CD4-positive, alpha-beta T cell (primary cell): ENCODE measurements around the gene BMPR1A. TPM values are rescaled to one million over a fixed set of nuclear protein-coding genes. Genes with fewer than 3 reads are reported as not detected.
"Not testable (repeated sequence)": the region's sequence is repeated elsewhere in the genome, so short reads cannot be mapped to it uniquely, and the experiment has no call there.

Experiments used
- ATAC-seq: fragments of 200-7000 bp; cut with Tn5 transposase; one replicate; pipeline ENCODE4 v1.10.0; 2022; ENCODE audit warnings: mild to moderate bottlenecking; ENCODE audit not compliant: poor library complexity
- CTCF ChIA-PET: fragments of 350-600 bp; sonication (Branson Sonifier 250); formaldehyde crosslinking; loops from one replicate; lab custom pipeline; 2021; ENCODE audit warnings: antibody characterized with exemption, inconsistent platforms; lab: Charles Lee
- POLR2A ChIA-PET: fragments of 350-600 bp; sonication (Branson Sonifier 250); formaldehyde crosslinking; loops from one replicate; lab custom pipeline; 2021; ENCODE audit warnings: antibody characterized with exemption, inconsistent platforms; lab: Charles Lee
- DNase-seq, 14 experiments: peaks; one replicate each; pipeline ENCODE4 v3.0.0-alpha.2; 2013 to 2020; ENCODE audit warnings: mixed read lengths in 2 of 14
- H3K27ac ChIP-seq, 2 donors: one replicate each; pipeline versions ENCODE4 v1.5.1 to v1.7.0; 2013; ENCODE audit warnings: low read length in 2 of 2, low read depth in 1 of 2, mild to moderate bottlenecking in 1 of 2
- H3K27me3 ChIP-seq, 2 experiments: 1 replicate in 1 of 2; 2 replicates in 1 of 2; pipeline versions ENCODE4 v1.6.1 to v1.7.0; 2013; ENCODE audit warnings: low read length in 2 of 2, control low read depth in 1 of 2, mild to moderate bottlenecking in 1 of 2, moderate library complexity in 1 of 2; ENCODE audit not compliant: insufficient read depth in 2 of 2, control insufficient read depth in 1 of 2
- H3K36me3 ChIP-seq: one replicate; pipeline ENCODE4 v1.6.1; 2013; ENCODE audit warnings: low read length, control low read depth; ENCODE audit not compliant: insufficient read depth
- H3K4me1 ChIP-seq: one replicate; pipeline ENCODE4 v1.6.1; 2013; ENCODE audit warnings: low read length, control low read depth; ENCODE audit not compliant: insufficient read depth
- H3K4me3 ChIP-seq: one replicate; pipeline ENCODE4 v1.5.1; 2013; ENCODE audit warnings: mild to moderate bottlenecking, low read length, moderate library complexity
- H3K9me3 ChIP-seq, 2 experiments: 1 replicate in 1 of 2; 2 replicates in 1 of 2; pipeline versions ENCODE4 v1.6.1 to v1.7.0; 2013; ENCODE audit warnings: low read length in 2 of 2, mild to moderate bottlenecking in 2 of 2, control low read depth in 1 of 2, moderate library complexity in 1 of 2; ENCODE audit not compliant: control insufficient read depth in 1 of 2, insufficient read depth in 1 of 2
- H3K27ac Mint-ChIP-seq: one replicate; pipeline ENCODE4 v1.8.0; 2020; ENCODE audit warnings: mixed read lengths
- H3K27me3 Mint-ChIP-seq: one replicate; pipeline ENCODE4 v1.8.0; 2021; ENCODE audit warnings: mixed read lengths
- H3K36me3 Mint-ChIP-seq: one replicate; pipeline ENCODE4 v1.8.0; 2021; ENCODE audit warnings: low read depth, mixed read lengths
- H3K4me1 Mint-ChIP-seq: one replicate; pipeline ENCODE4 v1.8.0; 2021; ENCODE audit warnings: low read depth, mixed read lengths
- H3K4me3 Mint-ChIP-seq: one replicate; pipeline ENCODE4 v1.8.0; 2020; ENCODE audit warnings: mild to moderate bottlenecking, mixed read lengths
- H3K9me3 Mint-ChIP-seq: one replicate; pipeline ENCODE4 v1.8.0; 2020; ENCODE audit warnings: mixed read lengths
- intact Hi-C, 2 experiments: fragments of 100-400 bp; cut with DNase I in 1 of 2; cut with micrococcal nuclease in 1 of 2; formaldehyde crosslinking; loops; one replicate each; pipeline versions ENCODE4 v1.15.1 to v1.9.0; 2023 to 2025; cut with DNase I, micrococcal nuclease
- total RNA-seq, 174 experiments: library from RNA in 2 of 174; stranded (reverse) in 2 of 174; gene quantifications; one replicate each; pipeline ENCODE4 v1.2.3 and lab custom pipeline; 2021 to 2026
- TF ChIP-seq, protein P1 (sequence below): fragments of 200-600 bp; IDR thresholded peaks from one replicate; pipeline ENCODE4 v1.8.0; 2022; ENCODE audit warnings: antibody characterized with exemption, mild to moderate bottlenecking

Gene BMPR1A
- total RNA-seq, 2 experiments from 2014 or later = 1.9 to 2.6 TPM

DNA sequence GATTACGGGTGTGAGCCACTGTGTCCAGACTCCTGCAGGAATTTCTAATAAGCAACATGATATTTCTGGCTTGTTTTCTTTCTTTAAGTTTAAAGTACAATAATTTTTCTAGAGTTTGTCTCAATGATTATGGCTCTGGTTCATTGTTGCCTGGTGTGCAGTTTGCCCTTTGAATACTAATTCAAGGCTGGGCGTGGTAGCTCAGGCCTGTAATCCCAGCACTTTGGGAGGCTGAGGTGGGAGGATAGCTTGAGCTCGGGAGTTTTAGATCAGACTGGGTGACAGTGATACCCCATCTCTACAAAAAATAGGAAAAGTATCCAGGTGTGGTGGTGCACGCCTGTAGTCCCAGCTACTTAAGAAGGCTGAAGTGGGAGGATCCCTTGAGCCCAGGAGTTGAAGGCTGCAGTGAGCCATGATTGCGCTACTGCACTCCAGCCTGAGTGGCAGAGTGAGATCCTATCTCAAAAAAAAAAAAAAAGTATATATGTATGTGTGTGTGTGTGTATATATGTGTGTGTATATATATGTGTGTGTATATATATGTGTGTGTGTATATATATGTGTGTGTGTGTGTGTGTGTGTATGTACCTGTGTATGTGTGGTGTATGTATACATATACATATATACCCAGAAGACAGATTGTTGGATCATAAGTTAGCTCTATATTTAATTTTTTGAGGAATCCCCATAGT is 220.1 kb downstream of the BMPR1A start:
- intact Hi-C loops = loop anchor here in 1 of 2 experiments (10.0 kb wide), 1 partner anchor 442 kb away; no protein-coding TSS in a partner anchor
- Mint-ChIP-seq H3K4me1 (peaks cover 10% of the 10 kb centered on the region), H3K9me3 (no peaks in the 10 kb centered on the region), H3K36me3 (no peaks in the 10 kb centered on the region), H3K4me3 (no peak overlapping the region), H3K27me3 (no peaks in the 10 kb centered on the region), H3K27ac (no peak overlapping the region)
- no peaks in the 10 kb centered on the region for H3K9me3 ChIP-seq
- H3K36me3 ChIP-seq = no peaks in the 10 kb centered on the region
- H3K27ac ChIP-seq = no peak overlapping the region
- TF ChIP-seq, protein P1, sequence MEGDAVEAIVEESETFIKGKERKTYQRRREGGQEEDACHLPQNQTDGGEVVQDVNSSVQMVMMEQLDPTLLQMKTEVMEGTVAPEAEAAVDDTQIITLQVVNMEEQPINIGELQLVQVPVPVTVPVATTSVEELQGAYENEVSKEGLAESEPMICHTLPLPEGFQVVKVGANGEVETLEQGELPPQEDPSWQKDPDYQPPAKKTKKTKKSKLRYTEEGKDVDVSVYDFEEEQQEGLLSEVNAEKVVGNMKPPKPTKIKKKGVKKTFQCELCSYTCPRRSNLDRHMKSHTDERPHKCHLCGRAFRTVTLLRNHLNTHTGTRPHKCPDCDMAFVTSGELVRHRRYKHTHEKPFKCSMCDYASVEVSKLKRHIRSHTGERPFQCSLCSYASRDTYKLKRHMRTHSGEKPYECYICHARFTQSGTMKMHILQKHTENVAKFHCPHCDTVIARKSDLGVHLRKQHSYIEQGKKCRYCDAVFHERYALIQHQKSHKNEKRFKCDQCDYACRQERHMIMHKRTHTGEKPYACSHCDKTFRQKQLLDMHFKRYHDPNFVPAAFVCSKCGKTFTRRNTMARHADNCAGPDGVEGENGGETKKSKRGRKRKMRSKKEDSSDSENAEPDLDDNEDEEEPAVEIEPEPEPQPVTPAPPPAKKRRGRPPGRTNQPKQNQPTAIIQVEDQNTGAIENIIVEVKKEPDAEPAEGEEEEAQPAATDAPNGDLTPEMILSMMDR = no peak
- ATAC-seq = no peak
- peaks cover 8% of the 10 kb centered on the region for H3K4me1 ChIP-seq
- POLR2A ChIA-PET = no interaction called here
- no peak overlapping the region for H3K4me3 ChIP-seq
- no peaks in the 10 kb centered on the region for H3K27me3 ChIP-seq
- CTCF ChIA-PET = no interaction called here
- DNase-seq = no peak

DNA sequence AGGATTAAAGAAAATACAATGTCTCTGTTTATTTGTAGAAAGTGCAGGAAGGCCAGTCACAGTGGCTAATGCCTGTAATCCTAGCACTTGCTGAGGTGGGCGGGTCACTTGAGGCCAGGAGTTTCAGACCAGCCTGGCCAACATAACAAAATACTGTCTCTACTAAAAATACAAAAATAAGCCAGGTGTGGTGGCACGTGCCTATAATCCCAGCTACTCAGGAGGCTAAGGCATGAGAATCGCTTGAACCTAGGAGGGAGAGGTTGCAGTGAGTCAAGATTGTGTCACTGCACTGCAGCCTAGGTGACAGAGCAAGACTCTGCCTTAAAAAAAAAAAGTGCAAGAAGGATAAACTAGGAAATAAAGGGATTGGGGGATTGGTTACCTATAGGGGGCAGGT is 222.0 kb downstream of the BMPR1A start:
- H3K4me1 ChIP-seq, DNase-seq, H3K4me3 Mint-ChIP-seq, H3K27me3 Mint-ChIP-seq, H3K9me3 Mint-ChIP-seq, H3K4me1 Mint-ChIP-seq, H3K27me3 ChIP-seq, ATAC-seq, H3K4me3 ChIP-seq, H3K36me3 ChIP-seq, H3K9me3 ChIP-seq, H3K27ac ChIP-seq, H3K27ac Mint-ChIP-seq, CTCF ChIA-PET, H3K36me3 Mint-ChIP-seq: not testable (repeated sequence)
- intact Hi-C loops = loop anchor here in 1 of 2 experiments (10.0 kb wide), 1 partner anchor 444 kb away; no protein-coding TSS in a partner anchor
- POLR2A ChIA-PET = interaction anchor here (0.6 kb wide), 1 partner anchor 122 kb away, joined by 3 read pairs; no protein-coding TSS in a partner anchor

DNA sequence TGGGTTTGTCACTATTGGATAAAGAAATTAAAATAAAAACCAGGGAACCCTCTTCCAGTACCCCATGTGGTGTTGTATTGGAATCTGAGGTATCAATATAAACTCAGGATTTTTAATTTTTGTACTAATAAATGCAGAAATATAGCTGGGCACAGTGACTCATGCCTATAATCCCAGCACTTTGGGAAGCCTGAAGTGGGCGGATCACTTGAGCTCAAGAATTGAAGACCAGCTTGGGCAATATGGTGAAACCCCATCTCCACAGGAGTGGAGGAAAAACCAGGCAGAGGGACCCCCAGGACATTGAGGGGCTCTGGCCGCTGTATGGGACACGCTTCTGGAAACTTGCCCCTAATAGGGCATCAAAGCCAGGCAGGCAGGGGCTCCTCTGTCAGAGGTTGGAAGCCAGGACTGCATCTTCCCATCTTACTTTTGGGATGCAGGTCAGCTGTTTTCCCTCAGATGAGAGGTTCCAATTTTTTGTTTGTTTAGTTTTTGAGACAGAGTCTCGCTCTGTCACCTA is 222.9 kb downstream of the BMPR1A start:
- Mint-ChIP-seq H3K27ac (no peak overlapping the region), H3K4me3 (no peak overlapping the region), H3K4me1 (no peaks in the 10 kb centered on the region), H3K36me3 (no peaks in the 10 kb centered on the region), H3K9me3 (no peaks in the 10 kb centered on the region), H3K27me3 (no peaks in the 10 kb centered on the region)
- Histone ChIP-seq H3K27me3 (no peaks in the 10 kb centered on the region), H3K4me1 (no peaks in the 10 kb centered on the region), H3K4me3 (no peak overlapping the region), H3K27ac (no peak overlapping the region), H3K9me3 (no peaks in the 10 kb centered on the region), H3K36me3 (no peaks in the 10 kb centered on the region)
- DNase-seq (no peak), ATAC-seq (no peak)
- ChIA-PET POLR2A (no interaction called here), CTCF (no interaction called here)
- TF ChIP-seq, protein P1 = no peak
- intact Hi-C loops = loop anchor here in 1 of 2 experiments (10.0 kb wide), 1 partner anchor 445 kb away; no protein-coding TSS in a partner anchor
